GM23338 (cell line): ENCODE results near the gene PSMA5. TPM values are rescaled to one million over a fixed set of nuclear protein-coding genes. Genes with fewer than 3 reads are reported as not detected.

Experiments
- ATAC-seq: fragments of 200-7000 bp; cut with Tn5 transposase; 3 replicates; pipeline ENCODE4 v1.9.1; 2020
- DNase-seq: peaks from one replicate; pipeline ENCODE4 v3.0.0-alpha.2; 2015; ENCODE audit warnings: low spot score
- H2AFZ ChIP-seq: fragments of 200-600 bp; sonication (generic); 2 replicates; pipeline ENCODE4 v1.8.0; 2016; ENCODE audit warnings: antibody characterized with exemption, mild to moderate bottlenecking, moderate library complexity
- H3F3A ChIP-seq: fragments of 200-600 bp; sonication (generic); replicated peaks from 2 replicates; pipeline ENCODE4 v1.8.0; 2017; ENCODE audit warnings: antibody characterized with exemption, mixed run types, low read depth
- H3K27ac ChIP-seq: fragments of 200-600 bp; sonication (generic); 2 replicates; pipeline ENCODE4 v1.6.1; 2016; ENCODE audit warnings: low read depth
- H3K27me3 ChIP-seq: fragments of 200-600 bp; sonication (generic); 2 replicates; pipeline ENCODE4 v1.8.0; 2016; ENCODE audit warnings: mild to moderate bottlenecking, mixed run types, moderate library complexity; ENCODE audit not compliant: insufficient read depth
- H3K36me3 ChIP-seq: fragments of 200-600 bp; sonication (generic); 2 replicates; pipeline ENCODE4 v1.8.0; 2016; ENCODE audit warnings: mild to moderate bottlenecking; ENCODE audit not compliant: insufficient read depth
- H3K4me1 ChIP-seq: fragments of 200-600 bp; sonication (generic); 2 replicates; pipeline ENCODE4 v1.8.0; 2016; ENCODE audit warnings: mild to moderate bottlenecking, moderate library complexity; ENCODE audit not compliant: insufficient read depth
- H3K4me2 ChIP-seq: fragments of 200-600 bp; sonication (generic); 2 replicates; pipeline ENCODE4 v1.7.1; 2017; ENCODE audit warnings: mixed run types
- H3K4me3 ChIP-seq: fragments of 200-600 bp; sonication (generic); 2 replicates; pipeline ENCODE4 v1.6.1; 2016; ENCODE audit warnings: mixed run types
- H3K79me2 ChIP-seq: fragments of 200-600 bp; sonication (generic); replicated peaks from 2 replicates; pipeline ENCODE4 v1.8.0; 2017; ENCODE audit warnings: mild to moderate bottlenecking; ENCODE audit not compliant: insufficient read depth
- H3K9me2 ChIP-seq: fragments of 200-600 bp; sonication (generic); 2 replicates; pipeline ENCODE4 v1.8.0; 2017; ENCODE audit not compliant: insufficient read depth
- H4K20me1 ChIP-seq: fragments of 200-600 bp; sonication (generic); replicated peaks from 2 replicates; pipeline ENCODE4 v1.8.0; 2017; ENCODE audit warnings: mild to moderate bottlenecking; ENCODE audit not compliant: insufficient read depth
- H3K27ac Mint-ChIP-seq: 2 replicates; pipeline ENCODE4 v1.8.0; 2020; ENCODE audit warnings: inconsistent platforms, mild to moderate bottlenecking, moderate library complexity, mixed read lengths
- H3K27me3 Mint-ChIP-seq: 3 replicates; pipeline ENCODE4 v1.8.0; 2022; ENCODE audit warnings: low read depth, mild to moderate bottlenecking, moderate library complexity, mixed read lengths, inconsistent platforms; ENCODE audit not compliant: insufficient read depth, poor library complexity
- H3K36me3 Mint-ChIP-seq: 3 replicates; pipeline ENCODE4 v1.8.0; 2021; ENCODE audit warnings: low read depth, mild to moderate bottlenecking, inconsistent platforms, moderate library complexity, mixed read lengths
- H3K4me1 Mint-ChIP-seq: 3 replicates; pipeline ENCODE4 v1.8.0; 2020; ENCODE audit warnings: mild to moderate bottlenecking, inconsistent platforms, mixed read lengths
- H3K4me3 Mint-ChIP-seq: 3 replicates; pipeline ENCODE4 v1.8.0; 2021; ENCODE audit warnings: moderate library complexity, mild to moderate bottlenecking, inconsistent platforms, mixed read lengths
- H3K9me3 Mint-ChIP-seq: 3 replicates; pipeline ENCODE4 v1.8.0; 2020; ENCODE audit warnings: moderate library complexity, mild to moderate bottlenecking, inconsistent platforms, mixed read lengths
- CREB1 ChIP-seq: fragments of 250-450 bp; sonication (Bioruptor Pico); IDR thresholded peaks from 2 replicates; pipeline ENCODE4 v1.5.0; 2020; ENCODE audit warnings: low read depth, mild to moderate bottlenecking, moderate library complexity
- ETS1 ChIP-seq: IDR thresholded peaks from 2 replicates; pipeline ENCODE4 v1.6.1; 2016; ENCODE audit warnings: antibody characterized with exemption
- EZH2 ChIP-seq: fragments of 200-600 bp; sonication (generic); IDR thresholded peaks from one replicate; pipeline ENCODE4 v1.8.0; 2017; ENCODE audit warnings: antibody characterized with exemption, mild to moderate bottlenecking, low read depth; ENCODE audit not compliant: unreplicated experiment
- EZH2phosphoT487 ChIP-seq: fragments of 200-600 bp; sonication (generic); IDR thresholded peaks from one replicate; pipeline ENCODE4 v1.8.1; 2018; ENCODE audit warnings: antibody characterized with exemption; ENCODE audit not compliant: unreplicated experiment
- JUNB ChIP-seq: IDR thresholded peaks from one replicate; pipeline ENCODE4 v1.6.1; 2016; ENCODE audit warnings: antibody characterized with exemption; ENCODE audit not compliant: unreplicated experiment
- NANOG ChIP-seq: IDR thresholded peaks from 2 replicates; pipeline ENCODE4 v1.6.1; 2016; ENCODE audit warnings: antibody characterized with exemption, borderline replicate concordance
- POLR2AphosphoS5 ChIP-seq: IDR thresholded peaks from 2 replicates; pipeline ENCODE4 v1.6.1; 2016; ENCODE audit warnings: antibody characterized with exemption, low read depth
- STAT1 ChIP-seq: IDR thresholded peaks from one replicate; pipeline ENCODE4 v1.6.1; 2016; ENCODE audit warnings: antibody characterized with exemption; ENCODE audit not compliant: unreplicated experiment
- ZNF114 ChIP-seq: fragments of 250-450 bp; sonication (Bioruptor Pico); IDR thresholded peaks from 2 replicates; pipeline ENCODE4 v1.5.0; 2020; ENCODE audit warnings: mild to moderate bottlenecking, moderate library complexity
- ZNF331 ChIP-seq: fragments of 250-450 bp; sonication (Bioruptor Pico); IDR thresholded peaks from 2 replicates; pipeline ENCODE4 v1.5.0; 2020; ENCODE audit warnings: low read depth, mild to moderate bottlenecking, moderate library complexity
- ZNF462 ChIP-seq: fragments of 250-450 bp; sonication (Bioruptor Pico); IDR thresholded peaks from 2 replicates; pipeline ENCODE4 v1.5.0; 2020; ENCODE audit warnings: mild to moderate bottlenecking, moderate library complexity
- polyA plus RNA-seq: library from polyadenylated mRNA; unstranded; fragments of >200 nt; fragmentation: Nextera tagmentation; extraction: Ambion mirVana; gene quantifications from 2 replicates; pipeline ENCODE4 v1.2.1, GENCODE V29; 2016
- total RNA-seq: library from RNA; depleted of rRNA; stranded (reverse); fragments of >200 nt; shearing (Covaris generic); gene quantifications from 2 replicates; pipeline ENCODE4 v1.2.3, GENCODE V29; 2014
- TF ChIP-seq, protein P1 (sequence below), 2 experiments: fragments of 200-600 bp in 1 of 2; sonication (generic) in 1 of 2; conservative IDR thresholded peaks; 2 replicates each; pipeline versions ENCODE4 v1.5.1 to v1.6.1; 2016 to 2017; ENCODE audit warnings: antibody characterized with exemption in 2 of 2, low read depth in 2 of 2, mild to moderate bottlenecking in 2 of 2, moderate library complexity in 1 of 2
- TF ChIP-seq, protein P2 (sequence below): IDR thresholded peaks from one replicate; pipeline ENCODE4 v1.6.1; 2018; ENCODE audit warnings: antibody characterized with exemption; ENCODE audit not compliant: unreplicated experiment

PSMA5 gene
- total and polyA plus RNA-seq, 2 experiments from 2014 or later = 104 to 126 TPM

DNA sequence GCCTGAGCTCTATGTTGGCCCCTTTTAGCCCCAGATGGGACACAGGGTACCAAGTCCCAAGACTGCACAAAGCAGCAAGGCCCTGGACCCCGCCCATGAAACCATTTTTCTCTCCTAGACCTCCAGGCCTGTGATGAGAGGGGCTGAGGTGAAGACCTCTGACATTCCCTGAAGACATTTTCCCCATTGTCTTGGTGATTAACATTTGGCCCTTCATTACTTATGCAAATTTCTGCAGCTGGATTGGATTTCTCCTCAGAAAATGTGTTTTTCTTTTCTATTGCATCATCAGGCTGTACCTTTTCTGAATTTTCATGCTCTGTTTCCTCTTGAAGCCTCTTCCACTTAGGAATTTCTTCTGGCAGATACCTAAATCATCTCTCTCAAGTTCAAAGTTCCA, 8.2 kb upstream of the PSMA5 start:
- no peaks in the 10 kb centered on the region for H3K79me2 ChIP-seq
- peaks cover 2% of the 10 kb centered on the region for H3K27me3 Mint-ChIP-seq
- H3K36me3 Mint-ChIP-seq = peaks cover 5% of the 10 kb centered on the region; the same call in 2 of the 3 replicates
- peaks cover 21% of the 10 kb centered on the region for H3K9me3 Mint-ChIP-seq
- H3K27me3 ChIP-seq = no peaks in the 10 kb centered on the region
- H3K4me1 ChIP-seq = no peaks in the 10 kb centered on the region
- ATAC-seq (no peak), DNase-seq (no peak)
- no peak overlapping the region for H3K27ac ChIP-seq
- no peak overlapping the region for H3K4me2 ChIP-seq
- no peaks in the 10 kb centered on the region for H3K36me3 ChIP-seq
- no peak overlapping the region; the same call in 2 of the 3 replicates for H3K4me3 Mint-ChIP-seq
- no peaks in the 10 kb centered on the region for H4K20me1 ChIP-seq
- H3K9me2 ChIP-seq = peaks cover 9% of the 10 kb centered on the region; the same call in 1 of the 2 replicates
- no peak for TF ChIP-seq EZH2
- no peak for TF ChIP-seq ZNF462 (CRISPR knock-in tag)
- TF ChIP-seq CREB1 (CRISPR knock-in tag) = no peak
- TF ChIP-seq POLR2AphosphoS5 = no peak
- no peak for TF ChIP-seq ZNF331 (CRISPR knock-in tag)
- no peak for TF ChIP-seq STAT1
- TF ChIP-seq NANOG = no peak
- no peak for TF ChIP-seq ZNF114 (CRISPR knock-in tag)
- TF ChIP-seq, protein P1, sequence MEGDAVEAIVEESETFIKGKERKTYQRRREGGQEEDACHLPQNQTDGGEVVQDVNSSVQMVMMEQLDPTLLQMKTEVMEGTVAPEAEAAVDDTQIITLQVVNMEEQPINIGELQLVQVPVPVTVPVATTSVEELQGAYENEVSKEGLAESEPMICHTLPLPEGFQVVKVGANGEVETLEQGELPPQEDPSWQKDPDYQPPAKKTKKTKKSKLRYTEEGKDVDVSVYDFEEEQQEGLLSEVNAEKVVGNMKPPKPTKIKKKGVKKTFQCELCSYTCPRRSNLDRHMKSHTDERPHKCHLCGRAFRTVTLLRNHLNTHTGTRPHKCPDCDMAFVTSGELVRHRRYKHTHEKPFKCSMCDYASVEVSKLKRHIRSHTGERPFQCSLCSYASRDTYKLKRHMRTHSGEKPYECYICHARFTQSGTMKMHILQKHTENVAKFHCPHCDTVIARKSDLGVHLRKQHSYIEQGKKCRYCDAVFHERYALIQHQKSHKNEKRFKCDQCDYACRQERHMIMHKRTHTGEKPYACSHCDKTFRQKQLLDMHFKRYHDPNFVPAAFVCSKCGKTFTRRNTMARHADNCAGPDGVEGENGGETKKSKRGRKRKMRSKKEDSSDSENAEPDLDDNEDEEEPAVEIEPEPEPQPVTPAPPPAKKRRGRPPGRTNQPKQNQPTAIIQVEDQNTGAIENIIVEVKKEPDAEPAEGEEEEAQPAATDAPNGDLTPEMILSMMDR (conservative IDR thresholded peaks at IDR 0.05; ENCODE audit: low read depth in 2 of 2) = no peak
- no peak for TF ChIP-seq EZH2phosphoT487
- TF ChIP-seq, protein P2, sequence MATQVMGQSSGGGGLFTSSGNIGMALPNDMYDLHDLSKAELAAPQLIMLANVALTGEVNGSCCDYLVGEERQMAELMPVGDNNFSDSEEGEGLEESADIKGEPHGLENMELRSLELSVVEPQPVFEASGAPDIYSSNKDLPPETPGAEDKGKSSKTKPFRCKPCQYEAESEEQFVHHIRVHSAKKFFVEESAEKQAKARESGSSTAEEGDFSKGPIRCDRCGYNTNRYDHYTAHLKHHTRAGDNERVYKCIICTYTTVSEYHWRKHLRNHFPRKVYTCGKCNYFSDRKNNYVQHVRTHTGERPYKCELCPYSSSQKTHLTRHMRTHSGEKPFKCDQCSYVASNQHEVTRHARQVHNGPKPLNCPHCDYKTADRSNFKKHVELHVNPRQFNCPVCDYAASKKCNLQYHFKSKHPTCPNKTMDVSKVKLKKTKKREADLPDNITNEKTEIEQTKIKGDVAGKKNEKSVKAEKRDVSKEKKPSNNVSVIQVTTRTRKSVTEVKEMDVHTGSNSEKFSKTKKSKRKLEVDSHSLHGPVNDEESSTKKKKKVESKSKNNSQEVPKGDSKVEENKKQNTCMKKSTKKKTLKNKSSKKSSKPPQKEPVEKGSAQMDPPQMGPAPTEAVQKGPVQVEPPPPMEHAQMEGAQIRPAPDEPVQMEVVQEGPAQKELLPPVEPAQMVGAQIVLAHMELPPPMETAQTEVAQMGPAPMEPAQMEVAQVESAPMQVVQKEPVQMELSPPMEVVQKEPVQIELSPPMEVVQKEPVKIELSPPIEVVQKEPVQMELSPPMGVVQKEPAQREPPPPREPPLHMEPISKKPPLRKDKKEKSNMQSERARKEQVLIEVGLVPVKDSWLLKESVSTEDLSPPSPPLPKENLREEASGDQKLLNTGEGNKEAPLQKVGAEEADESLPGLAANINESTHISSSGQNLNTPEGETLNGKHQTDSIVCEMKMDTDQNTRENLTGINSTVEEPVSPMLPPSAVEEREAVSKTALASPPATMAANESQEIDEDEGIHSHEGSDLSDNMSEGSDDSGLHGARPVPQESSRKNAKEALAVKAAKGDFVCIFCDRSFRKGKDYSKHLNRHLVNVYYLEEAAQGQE = no peak
- no peak for TF ChIP-seq JUNB
- TF ChIP-seq ETS1 = no peak
- H3F3A ChIP-seq = no peaks in the 10 kb centered on the region
- H3K4me1 Mint-ChIP-seq = no peaks in the 10 kb centered on the region
- H3K27ac Mint-ChIP-seq = no peak overlapping the region
- no peak overlapping the region for H3K4me3 ChIP-seq
- H2AFZ ChIP-seq = no peak overlapping the region
